HL-60/S4 treated with phorbol 12-myristate 13-acetate at 8.2 ng/mL for 4 days and 3 days (cell line): ENCODE data around the gene NFATC1.

Experiments used
- in situ Hi-C: fragments of 300-500 bp; cut with MboI; formaldehyde crosslinking; loops from 2 replicates; pipeline ENCODE4 v1.15.0; 2022; ENCODE audit warnings: low sequenced_read_pairs

NFATC1 gene

GRCh38 chr18:79564441-79564840, 168.7 kb downstream of the NFATC1 start:
- in situ Hi-C loops, result no loop called here

- in situ Hi-C loops, result no loop called here
Measured at GRCh38 chr18:79566771-79567431, 171.2 kb downstream of the NFATC1 start.

- in situ Hi-C loops, result no loop called here
Measured at GRCh38 chr18:79567481-79568147, 171.9 kb downstream of the NFATC1 start.

- in situ Hi-C loops, result no loop called here
Measured at GRCh38 chr18:79568543-79569205, 172.9 kb downstream of the NFATC1 start.

DNA sequence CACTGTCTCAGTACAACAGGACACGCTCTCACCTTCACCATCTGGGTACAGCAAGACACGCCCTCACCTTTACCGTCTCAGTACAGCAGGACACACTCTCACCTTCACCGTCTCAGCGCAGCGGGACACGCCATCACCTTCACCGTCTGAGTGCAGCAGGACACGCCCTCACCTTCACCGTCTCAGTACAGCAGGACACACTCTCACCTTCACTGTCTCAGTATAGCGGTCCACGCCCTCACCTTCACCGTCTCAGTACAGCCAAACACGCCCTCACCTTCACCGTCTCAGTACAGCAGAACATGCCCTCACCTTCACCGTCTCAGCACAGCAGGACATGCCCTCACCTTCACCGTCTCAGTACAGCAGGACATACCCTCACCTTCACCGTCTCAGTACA, 174.0 kb downstream of the NFATC1 start:
- in situ Hi-C loops, result no loop called here

GRCh38 chr18:79570266-79571201, 174.8 kb downstream of the NFATC1 start:
- in situ Hi-C loops, result no loop called here

GRCh38 chr18:79571211-79572092, 175.7 kb downstream of the NFATC1 start:
- in situ Hi-C loops, result no loop called here

GRCh38 chr18:79572093-79572780, 176.5 kb downstream of the NFATC1 start:
- in situ Hi-C loops, result no loop called here

DNA sequence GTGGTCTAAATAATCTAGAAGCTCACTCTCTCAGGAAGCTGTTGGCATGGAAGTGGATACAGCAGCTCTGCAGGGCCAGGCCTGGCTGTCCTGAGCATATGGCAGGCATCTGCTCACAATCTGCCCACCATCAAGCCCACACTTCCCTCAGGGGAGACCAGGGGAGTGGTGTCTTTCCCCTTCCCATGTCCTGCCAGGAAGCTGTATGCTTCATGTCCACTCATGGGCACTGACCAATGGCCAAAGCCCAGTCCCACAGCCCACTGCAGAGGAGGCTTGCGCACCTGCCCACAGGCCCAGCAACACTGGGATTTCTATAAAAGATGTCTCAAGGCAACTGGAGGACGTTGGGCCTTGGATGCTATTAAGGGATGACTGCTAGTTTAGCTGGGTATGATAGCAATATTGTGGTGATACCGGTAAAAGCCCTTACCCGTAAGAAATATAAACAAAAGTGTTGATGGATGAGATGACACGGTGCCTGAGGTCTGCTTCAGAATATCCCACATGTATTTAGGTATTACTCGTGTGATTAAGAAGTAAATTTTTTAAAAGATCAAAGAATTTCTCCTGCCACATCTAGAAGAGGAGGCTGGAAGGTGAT, 177.2 kb downstream of the NFATC1 start:
- in situ Hi-C loops, result no loop called here

DNA sequence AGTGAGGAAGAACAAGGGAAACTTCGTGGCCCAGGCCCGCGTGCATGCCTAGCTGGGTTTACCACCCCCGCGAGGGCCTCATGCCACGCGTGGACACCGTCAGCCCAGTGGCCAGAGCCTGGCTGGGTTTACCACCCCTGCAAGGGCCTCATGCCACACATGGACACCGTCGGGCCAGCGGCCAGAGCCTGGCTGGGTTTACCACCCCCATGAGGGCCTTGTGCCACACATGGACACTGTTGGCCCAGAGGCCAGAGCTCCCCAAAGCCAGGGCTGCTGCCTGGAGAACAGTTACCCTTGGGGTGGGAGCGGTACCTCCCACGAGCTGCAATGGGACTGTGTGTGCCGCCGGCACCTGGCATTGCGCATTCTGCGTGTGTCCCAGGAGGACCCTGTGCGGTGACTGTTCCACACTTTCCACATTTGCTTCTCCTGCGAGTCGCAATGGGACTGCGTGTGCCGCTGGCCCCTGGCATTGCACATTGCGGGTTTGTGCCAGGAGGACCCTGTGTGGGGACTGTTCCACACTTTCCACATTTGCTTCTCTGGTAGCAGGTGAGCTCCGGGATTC, 178.3 kb downstream of the NFATC1 start:
- in situ Hi-C loops, result no loop called here

DNA sequence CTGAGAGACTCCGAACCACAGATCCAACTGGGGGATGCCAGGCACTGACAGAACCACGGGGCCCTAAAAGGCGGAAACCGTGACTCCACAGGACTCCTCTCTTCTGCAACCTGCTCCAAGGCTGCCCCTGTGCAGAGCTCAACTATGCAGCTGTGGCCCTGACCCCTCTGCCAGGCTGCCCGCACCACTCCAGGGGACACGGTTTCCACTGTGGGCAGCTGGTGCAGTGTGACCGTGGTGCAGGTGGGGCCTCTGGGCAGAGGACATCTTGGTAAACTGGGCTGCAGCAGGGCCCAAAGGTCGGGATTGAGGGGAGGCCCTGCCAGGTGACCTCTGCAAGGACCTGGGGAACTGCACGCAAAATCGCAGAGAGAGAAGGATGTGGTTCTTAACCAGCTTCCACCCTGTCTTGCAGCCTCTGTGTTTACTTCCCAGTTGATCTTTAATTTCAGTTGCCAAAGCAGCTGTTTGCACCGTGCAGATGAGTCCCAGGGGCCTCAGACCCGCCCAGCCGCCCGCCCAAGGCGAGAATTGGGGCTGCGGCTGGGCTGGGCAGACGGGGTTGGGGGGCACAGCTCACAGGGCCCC, 179.3 kb downstream of the NFATC1 start:
- in situ Hi-C loops, result no loop called here

- in situ Hi-C loops, result no loop called here
Measured at GRCh38 chr18:79575891-79576685, 180.4 kb downstream of the NFATC1 start.

GRCh38 chr18:79576686-79577351, 181.1 kb downstream of the NFATC1 start:
- in situ Hi-C loops, result no loop called here

- in situ Hi-C loops, result no loop called here
Measured at GRCh38 chr18:79577451-79578395, 182.0 kb downstream of the NFATC1 start.

DNA sequence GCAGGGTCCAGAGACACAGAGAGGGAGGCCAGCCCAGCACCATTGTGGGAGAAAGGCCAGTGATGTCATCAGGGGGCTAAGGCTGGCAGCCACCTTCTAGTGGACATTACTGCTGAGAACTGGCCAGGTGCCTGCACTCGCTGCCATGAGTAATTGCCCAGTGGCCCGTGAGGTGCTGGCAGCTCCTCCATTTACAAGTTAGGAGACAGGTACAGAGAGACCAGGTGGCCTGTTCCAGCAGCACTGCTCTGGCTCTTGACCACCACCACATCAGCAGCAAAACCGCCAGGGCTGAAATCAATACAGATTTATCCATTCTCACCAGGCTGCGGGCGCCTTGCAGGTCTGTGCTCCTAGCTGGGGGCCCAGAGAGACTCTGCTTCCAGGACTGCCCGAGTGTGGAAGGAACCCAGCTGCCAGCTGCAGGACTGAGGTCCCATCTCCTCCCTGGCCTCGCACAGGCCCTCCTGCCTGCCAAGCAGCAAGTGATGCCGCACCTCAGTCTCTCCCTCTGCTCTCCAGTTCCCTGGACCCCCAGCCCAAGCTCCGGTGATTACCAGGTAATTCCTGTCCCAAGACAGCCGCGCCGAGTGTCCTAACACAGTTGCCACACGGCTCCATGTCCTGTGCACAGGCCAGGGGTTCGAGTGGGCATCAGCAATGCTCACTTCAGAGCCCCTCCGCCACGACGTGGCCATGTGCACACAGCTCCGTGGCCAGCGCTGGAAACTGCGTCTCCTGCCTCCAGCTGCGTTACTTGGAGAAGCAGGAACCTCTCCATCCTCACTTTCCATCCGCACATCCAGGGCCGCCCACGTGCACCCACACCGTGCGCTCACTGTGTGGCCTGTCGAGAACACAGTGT, 182.9 kb downstream of the NFATC1 start:
- in situ Hi-C loops, result no loop called here
